Fibroblast of mammary gland (primary cell): Measurements from ENCODE around the gene PTPN4.
A peak's percentile ranks its signal among the peaks of the same experiment; 100 is the strongest.

ENCODE experiments used
- DNase-seq: peaks from one replicate; pipeline ENCODE4 v3.0.0-alpha.2; 2010; ENCODE audit warnings: low read depth
- H3K4me3 ChIP-seq: 2 replicates; pipeline ENCODE4 v1.5.1; 2011; ENCODE audit warnings: low read depth, mild to moderate bottlenecking, low read length, moderate library complexity; ENCODE audit not compliant: control insufficient read depth
- TF ChIP-seq, protein P1 (sequence below): conservative IDR thresholded peaks from 2 replicates; pipeline ENCODE4 v1.5.1; 2011; ENCODE audit warnings: low read depth, low read length, inconsistent platforms; ENCODE audit not compliant: control insufficient read depth, insufficient read depth

PTPN4 gene

GRCh38 chr2:119731983-119732382 is 27.7 kb upstream of the PTPN4 start:
- no peak overlapping the region for H3K4me3 ChIP-seq
- TF ChIP-seq, protein P1, sequence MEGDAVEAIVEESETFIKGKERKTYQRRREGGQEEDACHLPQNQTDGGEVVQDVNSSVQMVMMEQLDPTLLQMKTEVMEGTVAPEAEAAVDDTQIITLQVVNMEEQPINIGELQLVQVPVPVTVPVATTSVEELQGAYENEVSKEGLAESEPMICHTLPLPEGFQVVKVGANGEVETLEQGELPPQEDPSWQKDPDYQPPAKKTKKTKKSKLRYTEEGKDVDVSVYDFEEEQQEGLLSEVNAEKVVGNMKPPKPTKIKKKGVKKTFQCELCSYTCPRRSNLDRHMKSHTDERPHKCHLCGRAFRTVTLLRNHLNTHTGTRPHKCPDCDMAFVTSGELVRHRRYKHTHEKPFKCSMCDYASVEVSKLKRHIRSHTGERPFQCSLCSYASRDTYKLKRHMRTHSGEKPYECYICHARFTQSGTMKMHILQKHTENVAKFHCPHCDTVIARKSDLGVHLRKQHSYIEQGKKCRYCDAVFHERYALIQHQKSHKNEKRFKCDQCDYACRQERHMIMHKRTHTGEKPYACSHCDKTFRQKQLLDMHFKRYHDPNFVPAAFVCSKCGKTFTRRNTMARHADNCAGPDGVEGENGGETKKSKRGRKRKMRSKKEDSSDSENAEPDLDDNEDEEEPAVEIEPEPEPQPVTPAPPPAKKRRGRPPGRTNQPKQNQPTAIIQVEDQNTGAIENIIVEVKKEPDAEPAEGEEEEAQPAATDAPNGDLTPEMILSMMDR = no peak
- DNase-seq = no peak

DNA sequence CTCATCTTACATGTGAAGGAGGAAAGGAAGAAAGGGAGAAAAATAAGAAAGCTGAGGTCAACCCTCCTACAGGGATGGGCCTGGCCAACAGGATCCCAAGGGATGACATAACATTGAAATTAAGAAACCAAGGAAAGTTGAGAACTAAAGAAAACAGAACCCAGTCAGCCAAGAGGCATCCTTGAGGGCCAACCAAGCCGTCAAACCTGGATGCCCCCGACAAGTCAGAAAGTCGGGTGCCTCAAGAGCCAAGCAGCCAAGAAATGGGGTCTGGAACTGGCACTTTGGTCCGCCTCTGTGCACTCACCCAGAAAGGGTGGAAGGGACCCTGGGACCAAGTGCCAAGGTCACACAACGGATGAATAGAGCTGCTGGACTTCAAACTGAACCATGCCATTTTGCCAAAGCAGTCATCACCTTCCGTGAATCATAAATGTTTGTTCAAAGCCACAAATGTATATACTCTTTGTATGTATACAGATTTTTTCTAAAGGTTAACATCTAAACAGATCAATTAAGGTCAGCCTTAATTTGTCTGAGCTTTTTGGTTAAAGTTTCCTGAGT is 27.0 kb upstream of the PTPN4 start:
- TF ChIP-seq, protein P1 = no peak
- DNase-seq = peak; percentile 20
- H3K4me3 ChIP-seq = no peak overlapping the region

GRCh38 chr2:119734047-119734446 is 25.7 kb upstream of the PTPN4 start:
- TF ChIP-seq, protein P1 = no peak
- H3K4me3 ChIP-seq = no peak overlapping the region
- DNase-seq = no peak

DNA sequence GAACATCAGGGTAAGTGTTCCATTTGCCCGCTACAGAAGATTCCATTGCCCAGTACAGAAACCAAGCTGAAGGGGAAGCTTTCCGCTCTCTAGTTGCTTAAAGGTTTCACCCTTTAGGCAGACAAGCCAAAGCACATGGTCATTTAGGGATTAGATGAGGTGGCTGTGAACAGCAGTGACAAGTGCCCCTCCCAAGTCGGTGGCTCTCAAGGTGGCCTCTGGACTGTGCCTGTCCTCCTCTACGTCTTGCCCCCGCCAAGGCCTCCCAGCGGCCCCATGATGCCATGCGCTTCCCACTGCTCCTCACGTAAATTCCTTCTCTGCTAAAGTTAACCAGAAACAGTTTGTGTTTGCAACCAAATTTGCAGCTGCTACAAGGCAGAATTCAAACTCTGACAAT is 24.2 kb upstream of the PTPN4 start:
- H3K4me3 ChIP-seq = no peak overlapping the region
- TF ChIP-seq, protein P1 = no peak
- no peak for DNase-seq

DNA sequence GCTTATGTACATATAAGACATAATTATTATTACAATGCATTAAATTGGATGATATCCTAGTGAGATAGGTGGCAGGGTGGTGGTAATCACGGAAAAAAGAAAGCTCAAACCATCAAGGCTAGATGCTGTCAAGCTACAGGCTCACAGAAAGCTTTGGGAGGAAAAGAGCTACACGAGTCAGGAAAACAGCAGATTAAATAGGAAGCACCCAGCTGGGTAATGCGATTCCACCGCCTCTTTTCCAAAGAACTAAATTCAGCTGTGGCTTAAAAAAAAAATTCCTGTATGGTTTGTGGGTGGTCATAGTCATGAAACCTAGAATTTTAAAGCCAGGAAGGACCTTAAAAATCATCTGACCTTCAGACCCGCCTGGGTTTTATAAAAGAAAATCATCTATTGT is 23.7 kb upstream of the PTPN4 start:
- TF ChIP-seq, protein P1 = no peak
- no peak overlapping the region for H3K4me3 ChIP-seq
- no peak for DNase-seq

- TF ChIP-seq, protein P1 = no peak
- no peak overlapping the region for H3K4me3 ChIP-seq
- no peak for DNase-seq
Measured at GRCh38 chr2:119739580-119740255, 20.0 kb upstream of the PTPN4 start.
